SK-N-SH treated with all-trans-retinoic acid at 6 μM for 48 hours (cell line): ENCODE data around the gene HMX2.

Experiments
- ISL1 ChIP-seq: fragments of 250-450 bp; sonication (Bioruptor Pico); IDR thresholded peaks from 2 replicates; pipeline ENCODE4 v2.1.2; 2022; ENCODE audit warnings: mild to moderate bottlenecking, moderate library complexity
- RARB ChIP-seq: fragments of 250-450 bp; sonication (Bioruptor Pico); IDR thresholded peaks from 2 replicates; pipeline ENCODE4 v1.8.0; 2021; ENCODE audit warnings: mild to moderate bottlenecking, moderate library complexity
- TCF4 ChIP-seq: fragments of 250-450 bp; sonication (Bioruptor Pico); IDR thresholded peaks from 2 replicates; pipeline ENCODE4 v1.8.0; 2021; ENCODE audit warnings: mild to moderate bottlenecking, moderate library complexity, borderline replicate concordance
- TF ChIP-seq, protein P1 (sequence below): fragments of 250-450 bp; sonication (Bioruptor Pico); IDR thresholded peaks from 2 replicates; pipeline ENCODE4 v1.5.1; 2020; ENCODE audit warnings: low read depth, mild to moderate bottlenecking, moderate library complexity

- no peak for TF ChIP-seq TCF4 (CRISPR knock-in tag)
- TF ChIP-seq, protein P1, sequence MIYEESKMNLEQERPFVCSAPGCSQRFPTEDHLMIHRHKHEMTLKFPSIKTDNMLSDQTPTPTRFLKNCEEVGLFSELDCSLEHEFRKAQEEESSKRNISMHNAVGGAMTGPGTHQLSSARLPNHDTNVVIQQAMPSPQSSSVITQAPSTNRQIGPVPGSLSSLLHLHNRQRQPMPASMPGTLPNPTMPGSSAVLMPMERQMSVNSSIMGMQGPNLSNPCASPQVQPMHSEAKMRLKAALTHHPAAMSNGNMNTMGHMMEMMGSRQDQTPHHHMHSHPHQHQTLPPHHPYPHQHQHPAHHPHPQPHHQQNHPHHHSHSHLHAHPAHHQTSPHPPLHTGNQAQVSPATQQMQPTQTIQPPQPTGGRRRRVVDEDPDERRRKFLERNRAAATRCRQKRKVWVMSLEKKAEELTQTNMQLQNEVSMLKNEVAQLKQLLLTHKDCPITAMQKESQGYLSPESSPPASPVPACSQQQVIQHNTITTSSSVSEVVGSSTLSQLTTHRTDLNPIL: no peak
- TF ChIP-seq RARB (CRISPR knock-in tag): no peak
- no peak for TF ChIP-seq ISL1 (CRISPR knock-in tag)
Measured at GRCh38 chr10:123146894-123147634, 872 bp upstream of the HMX2 start.
